Endothelial cell of umbilical vein (primary cell): ENCODE results near the gene MFN1. TPM values are rescaled to one million over a fixed set of nuclear protein-coding genes. Genes with fewer than 3 reads are reported as not detected.

Source experiments
- BruUV-seq: library from RNA; stranded (reverse); fragments of 400-500 nt; replicated peaks from 2 replicates; lab custom pipeline; 2021; lab: Mats Ljungman, UMichigan
- CTCF ChIA-PET: fragments of 300-600, 350-600 bp; sonication (Branson Sonifier 250); formaldehyde crosslinking; loops from one replicate; lab custom pipeline; 2021; ENCODE audit warnings: antibody characterized with exemption, inconsistent platforms; lab: Charles Lee
- POLR2A ChIA-PET: fragments of 300-600, 350-600 bp; sonication (Branson Sonifier 250); formaldehyde crosslinking; loops from one replicate; lab custom pipeline; 2021; ENCODE audit warnings: antibody characterized with exemption, inconsistent platforms; lab: Charles Lee
- DNase-seq: peaks from one replicate; pipeline ENCODE4 v3.0.0-alpha.2; 2011; ENCODE audit warnings: low read depth, low spot score
- FAIRE-seq: peaks from 2 replicates; lab custom pipeline; 2011; peaks lifted over from hg19 to GRCh38; lab: Jason Lieb, UNC
- H2AFZ ChIP-seq: 2 replicates; pipeline ENCODE4 v1.6.0; 2012; ENCODE audit warnings: low read depth, low read length, control low read depth, inconsistent platforms
- H3K27ac ChIP-seq: 2 replicates; pipeline ENCODE4 v1.5.1; 2011; ENCODE audit warnings: low read depth, mild to moderate bottlenecking, control low read depth, low read length, moderate library complexity; ENCODE audit not compliant: insufficient read depth
- H3K27me3 ChIP-seq, 2 experiments: 2 replicates each; pipeline versions ENCODE4 v1.6.0 to v1.6.1; 2011; ENCODE audit warnings: low read length in 2 of 2, mixed read lengths in 1 of 2; ENCODE audit not compliant: control insufficient read depth in 2 of 2, insufficient read depth in 2 of 2
- H3K36me3 ChIP-seq, 2 experiments: 2 replicates in 1 of 2; 3 replicates in 1 of 2; pipeline ENCODE4 v1.5.1; 2011; ENCODE audit warnings: low read length in 2 of 2, mild to moderate bottlenecking in 1 of 2, moderate library complexity in 1 of 2; ENCODE audit not compliant: control insufficient read depth in 2 of 2, insufficient read depth in 2 of 2; ENCODE audit errors: extremely low read depth in 1 of 2
- H3K4me1 ChIP-seq: 3 replicates; pipeline ENCODE4 v1.5.1; 2011; ENCODE audit warnings: mild to moderate bottlenecking, low read length; ENCODE audit not compliant: control insufficient read depth, insufficient read depth; ENCODE audit errors: extremely low read depth
- H3K4me2 ChIP-seq: 2 replicates; pipeline ENCODE4 v1.6.1; 2011; ENCODE audit warnings: low read length, control low read depth, mixed read lengths; ENCODE audit not compliant: insufficient read depth
- H3K4me3 ChIP-seq, 3 experiments: fragments of 200-600 bp in 1 of 3; sonication (generic), shearing (Covaris generic) in 1 of 3; replicated peaks in 1 of 3; 2 replicates each; pipeline ENCODE4 v1.5.1; 2011 to 2016; ENCODE audit warnings: control low read depth in 3 of 3, low read length in 3 of 3, mild to moderate bottlenecking in 2 of 3, inconsistent platforms in 1 of 3, low read depth in 1 of 3, moderate library complexity in 1 of 3; ENCODE audit not compliant: insufficient read depth in 1 of 3
- H3K79me2 ChIP-seq: 2 replicates; pipeline ENCODE4 v1.6.0; 2012; ENCODE audit warnings: low read length, inconsistent platforms; ENCODE audit not compliant: control insufficient read depth, insufficient read depth
- H3K9ac ChIP-seq: replicated peaks from 2 replicates; pipeline ENCODE3; 2011; ENCODE audit warnings: low read length, control low read depth; ENCODE audit not compliant: insufficient read depth; ENCODE audit errors: extremely low read depth
- H3K9me1 ChIP-seq: replicated peaks from 3 replicates; pipeline ENCODE4 v1.6.0; 2011; ENCODE audit warnings: mild to moderate bottlenecking, low read length; ENCODE audit not compliant: control insufficient read depth, insufficient read depth; ENCODE audit errors: extremely low read depth
- H3K9me3 ChIP-seq: replicated peaks from 2 replicates; pipeline ENCODE4 v1.5.1; 2012; ENCODE audit warnings: low read length, inconsistent platforms; ENCODE audit not compliant: control insufficient read depth, insufficient read depth
- H4K20me1 ChIP-seq: replicated peaks from 2 replicates; pipeline ENCODE3; 2011; ENCODE audit warnings: mild to moderate bottlenecking, low read length; ENCODE audit not compliant: control insufficient read depth, insufficient read depth; ENCODE audit errors: extremely low read depth
- EZH2 ChIP-seq: IDR thresholded peaks from 2 replicates; pipeline ENCODE4 v1.6.1; 2012; ENCODE audit warnings: borderline replicate concordance, low read depth, mild to moderate bottlenecking, moderate library complexity, low read length, inconsistent platforms; ENCODE audit not compliant: severe bottlenecking
- FOS ChIP-seq: IDR thresholded peaks from 2 replicates; pipeline ENCODE4 v1.6.1; 2011; ENCODE audit warnings: mild to moderate bottlenecking, low read length, moderate library complexity, borderline replicate concordance; ENCODE audit not compliant: insufficient read depth
- GATA2 ChIP-seq: IDR thresholded peaks from 2 replicates; pipeline ENCODE4 v1.7.0; 2011; ENCODE audit warnings: low read depth, mild to moderate bottlenecking, moderate library complexity, mixed read lengths, low read length; ENCODE audit not compliant: insufficient read length, insufficient read depth
- JUN ChIP-seq: IDR thresholded peaks from 2 replicates; pipeline ENCODE4 v1.6.1; 2011; ENCODE audit warnings: borderline replicate concordance, low read depth; ENCODE audit not compliant: insufficient read length, insufficient read depth
- MYC ChIP-seq: IDR thresholded peaks from one replicate; pipeline ENCODE4 v1.6.1; 2011; ENCODE audit warnings: mild to moderate bottlenecking, low read depth, low read length
- POLR2A ChIP-seq: IDR thresholded peaks from 2 replicates; pipeline ENCODE4 v1.6.1; 2012; ENCODE audit warnings: low read depth, mild to moderate bottlenecking, control low read depth, low read length
- POLR2AphosphoS5 ChIP-seq: IDR thresholded peaks from 2 replicates; pipeline ENCODE4 v1.6.1; 2012; ENCODE audit warnings: low read depth, mild to moderate bottlenecking, control low read depth, low read length, moderate library complexity; ENCODE audit not compliant: insufficient read depth
- dilution Hi-C: fragments of 300-500 bp; cut with MboI; formaldehyde crosslinking; loops from one replicate; pipeline ENCODE4 v1.15.0; 2019; ENCODE audit warnings: low sequenced_read_pairs; ENCODE audit not compliant: extremely low pct_ligation_motif_present
- intact Hi-C: fragments of 100-400 bp; cut with micrococcal nuclease; formaldehyde crosslinking; loops from one replicate; pipeline ENCODE4 v1.10.0; 2022
- polyA plus RNA-seq, 4 experiments: library from polyadenylated mRNA; depleted of rRNA in 3 of 4; stranded (reverse) in 3 of 4; unstranded in 1 of 4; fragments of >200 nt; gene quantifications; 2 replicates each; pipeline versions ENCODE4 v1.2.1 to v1.2.3, GENCODE V29; 2011 to 2012; ENCODE audit warnings: missing spikeins in 1 of 4
- total RNA-seq: library from RNA; stranded (reverse); gene quantifications from 2 replicates; pipeline ENCODE4 v1.2.3, GENCODE V29; 2021
- TF ChIP-seq, protein P1 (sequence below), 2 donors: IDR thresholded peaks; 1 replicate in 1 of 2; 2 replicates in 1 of 2; pipeline ENCODE4 v1.5.1; 2011; ENCODE audit warnings: low read length in 2 of 2, mild to moderate bottlenecking in 2 of 2, moderate library complexity in 2 of 2, control low read depth in 1 of 2, inconsistent platforms in 1 of 2, low read depth in 1 of 2; ENCODE audit not compliant: insufficient read depth in 1 of 2; ENCODE audit errors: extremely low read depth in 1 of 2
- TF ChIP-seq, protein P2 (sequence below): IDR thresholded peaks from 2 replicates; pipeline ENCODE4 v1.6.1; 2011; ENCODE audit not compliant: insufficient read depth, insufficient read length

MFN1 gene
- total and polyA plus RNA-seq, 2 donors (not counting 3 experiments of a cell fraction or from before 2014, with no cell fraction given), result 11.6 to 42.9 TPM

- H3K4me1 ChIP-seq, result no peaks in the 10 kb centered on the region
- H3K27me3 ChIP-seq, result no peaks in the 10 kb centered on the region
- H3K9me1 ChIP-seq, result no peaks in the 10 kb centered on the region
- ChIA-PET POLR2A (no interaction called here), CTCF (interaction anchor here (1.0 to 1.3 kb wide), 3 partner anchors 10 to 12 kb away, joined by 3 to 5 read pairs (median 3); no protein-coding TSS in a partner anchor)
- dilution Hi-C loops (no loop called here), intact Hi-C loops (no loop called here)
- peak; percentile 21 for FAIRE-seq
- H3K27ac ChIP-seq, result no peak overlapping the region
- no TSS peak for BruUV-seq
- H3K36me3 ChIP-seq, result peaks cover 0 to 9% of the 10 kb centered on the region in 2 experiments
- no peaks in the 10 kb centered on the region for H3K9me3 ChIP-seq
- no peak overlapping the region for H3K4me2 ChIP-seq
- no peak overlapping the region for H3K9ac ChIP-seq
- no peak for TF ChIP-seq MYC
- TF ChIP-seq JUN, result no peak
- TF ChIP-seq, protein P1, sequence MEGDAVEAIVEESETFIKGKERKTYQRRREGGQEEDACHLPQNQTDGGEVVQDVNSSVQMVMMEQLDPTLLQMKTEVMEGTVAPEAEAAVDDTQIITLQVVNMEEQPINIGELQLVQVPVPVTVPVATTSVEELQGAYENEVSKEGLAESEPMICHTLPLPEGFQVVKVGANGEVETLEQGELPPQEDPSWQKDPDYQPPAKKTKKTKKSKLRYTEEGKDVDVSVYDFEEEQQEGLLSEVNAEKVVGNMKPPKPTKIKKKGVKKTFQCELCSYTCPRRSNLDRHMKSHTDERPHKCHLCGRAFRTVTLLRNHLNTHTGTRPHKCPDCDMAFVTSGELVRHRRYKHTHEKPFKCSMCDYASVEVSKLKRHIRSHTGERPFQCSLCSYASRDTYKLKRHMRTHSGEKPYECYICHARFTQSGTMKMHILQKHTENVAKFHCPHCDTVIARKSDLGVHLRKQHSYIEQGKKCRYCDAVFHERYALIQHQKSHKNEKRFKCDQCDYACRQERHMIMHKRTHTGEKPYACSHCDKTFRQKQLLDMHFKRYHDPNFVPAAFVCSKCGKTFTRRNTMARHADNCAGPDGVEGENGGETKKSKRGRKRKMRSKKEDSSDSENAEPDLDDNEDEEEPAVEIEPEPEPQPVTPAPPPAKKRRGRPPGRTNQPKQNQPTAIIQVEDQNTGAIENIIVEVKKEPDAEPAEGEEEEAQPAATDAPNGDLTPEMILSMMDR (IDR thresholded peaks at IDR 0.05; ENCODE audit: extremely low read depth in 1 of 2, insufficient read depth in 1 of 2, low read depth in 1 of 2, low read length in 2 of 2), result no peak
- TF ChIP-seq POLR2AphosphoS5, result no peak
- TF ChIP-seq, protein P2, sequence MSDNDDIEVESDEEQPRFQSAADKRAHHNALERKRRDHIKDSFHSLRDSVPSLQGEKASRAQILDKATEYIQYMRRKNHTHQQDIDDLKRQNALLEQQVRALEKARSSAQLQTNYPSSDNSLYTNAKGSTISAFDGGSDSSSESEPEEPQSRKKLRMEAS, result no peak
- no peak for TF ChIP-seq EZH2
- no peak for TF ChIP-seq POLR2A
- no peak for TF ChIP-seq GATA2
- TF ChIP-seq FOS, result no peak
- no peaks in the 10 kb centered on the region for H3K79me2 ChIP-seq
- H4K20me1 ChIP-seq, result no peaks in the 10 kb centered on the region
- no peak for DNase-seq
- no peak overlapping the region for H3K4me3 ChIP-seq
- no peak overlapping the region for H2AFZ ChIP-seq
Observed at GRCh38 chr3:179373938-179374337, 26.4 kb downstream of the MFN1 start.
